Fibroblast of lung (primary cell): ENCODE measurements around the gene AKT1S1. TPM values are rescaled to one million over a fixed set of nuclear protein-coding genes. Genes with fewer than 3 reads are reported as not detected.

Source experiments
- DNase-seq, 2 donors: peaks; one replicate each; pipeline versions ENCODE4 v3.0.0 to v3.0.0-alpha.2; 2010; ENCODE audit warnings: low read depth in 2 of 2
- H2AFZ ChIP-seq: 2 replicates; pipeline ENCODE4 v1.5.1; 2012; ENCODE audit warnings: low read length, control low read depth, inconsistent platforms
- H3K27ac ChIP-seq: 2 replicates; pipeline ENCODE4 v1.5.1; 2011; ENCODE audit warnings: low read length, control low read depth; ENCODE audit not compliant: insufficient read depth
- H3K27me3 ChIP-seq: 2 replicates; pipeline ENCODE4 v1.5.1; 2011; ENCODE audit warnings: mild to moderate bottlenecking, low read length; ENCODE audit not compliant: control insufficient read depth, insufficient read depth
- H3K36me3 ChIP-seq: 2 replicates; pipeline ENCODE4 v1.5.1; 2011; ENCODE audit warnings: low read length; ENCODE audit not compliant: control insufficient read depth, insufficient read depth
- H3K4me1 ChIP-seq: 2 replicates; pipeline ENCODE4 v1.5.1; 2011; ENCODE audit warnings: low read length; ENCODE audit not compliant: control insufficient read depth, insufficient read depth; ENCODE audit errors: extremely low read depth
- H3K4me2 ChIP-seq: 2 replicates; pipeline ENCODE4 v1.5.1; 2011; ENCODE audit warnings: low read length, control low read depth; ENCODE audit not compliant: insufficient read depth; ENCODE audit errors: extremely low read depth
- H3K4me3 ChIP-seq, 4 experiments: fragments of 200-600 bp in 1 of 4; sonication (generic) in 1 of 4; replicated peaks in 1 of 4; 2 replicates each; pipeline ENCODE4 v1.5.1; 2011 to 2016; ENCODE audit warnings: low read length in 4 of 4, low read depth in 3 of 4, mild to moderate bottlenecking in 3 of 4, control low read depth in 2 of 4, inconsistent platforms in 1 of 4, mixed read lengths in 1 of 4; ENCODE audit not compliant: insufficient read depth in 1 of 4; ENCODE audit errors: control extremely low read depth in 1 of 4
- H3K79me2 ChIP-seq: 2 replicates; pipeline ENCODE4 v1.5.1; 2012; ENCODE audit warnings: mild to moderate bottlenecking, low read length, inconsistent platforms; ENCODE audit not compliant: control insufficient read depth, insufficient read depth
- H3K9ac ChIP-seq: 2 replicates; pipeline ENCODE4 v1.5.1; 2011; ENCODE audit warnings: mild to moderate bottlenecking, low read length, control low read depth; ENCODE audit not compliant: insufficient read depth
- H3K9me3 ChIP-seq: 2 replicates; pipeline ENCODE4 v1.5.1; 2012; ENCODE audit warnings: low read depth, low read length; ENCODE audit not compliant: control insufficient read depth, insufficient read depth
- H4K20me1 ChIP-seq: 2 replicates; pipeline ENCODE4 v1.5.1; 2011; ENCODE audit warnings: low read length; ENCODE audit not compliant: control insufficient read depth, insufficient read depth; ENCODE audit errors: extremely low read depth
- EZH2 ChIP-seq: IDR thresholded peaks from 2 replicates; pipeline ENCODE4 v1.5.1; 2012; ENCODE audit warnings: low read length, control low read depth, mild to moderate bottlenecking; ENCODE audit errors: missing control alignments
- polyA plus RNA-seq, 2 donors: library from polyadenylated mRNA; depleted of rRNA in 1 of 2; stranded (reverse) in 1 of 2; unstranded in 1 of 2; fragments of >200 nt; gene quantifications; 2 replicates each; pipeline ENCODE4 v1.2.1, GENCODE V29; 2011 to 2012; ENCODE audit warnings: missing spikeins in 1 of 2
- total RNA-seq: library from RNA; depleted of rRNA; stranded (reverse); fragments of >200 nt; gene quantifications from 2 replicates; pipeline ENCODE4 v1.2.1, GENCODE V29; 2014
- TF ChIP-seq, protein P1 (sequence below), 2 donors: IDR thresholded peaks in 1 of 2; conservative IDR thresholded peaks in 1 of 2; 1 replicate in 1 of 2; 2 replicates in 1 of 2; pipeline ENCODE4 v1.5.1; 2011 to 2012; ENCODE audit warnings: low read length in 2 of 2, control low read depth in 1 of 2, inconsistent platforms in 1 of 2, low read depth in 1 of 2, mild to moderate bottlenecking in 1 of 2

AKT1S1 gene
- total and polyA plus RNA-seq, 2 donors (not counting 1 experiment from before 2014, with no cell fraction given), result 12.2 to 37.4 TPM

DNA sequence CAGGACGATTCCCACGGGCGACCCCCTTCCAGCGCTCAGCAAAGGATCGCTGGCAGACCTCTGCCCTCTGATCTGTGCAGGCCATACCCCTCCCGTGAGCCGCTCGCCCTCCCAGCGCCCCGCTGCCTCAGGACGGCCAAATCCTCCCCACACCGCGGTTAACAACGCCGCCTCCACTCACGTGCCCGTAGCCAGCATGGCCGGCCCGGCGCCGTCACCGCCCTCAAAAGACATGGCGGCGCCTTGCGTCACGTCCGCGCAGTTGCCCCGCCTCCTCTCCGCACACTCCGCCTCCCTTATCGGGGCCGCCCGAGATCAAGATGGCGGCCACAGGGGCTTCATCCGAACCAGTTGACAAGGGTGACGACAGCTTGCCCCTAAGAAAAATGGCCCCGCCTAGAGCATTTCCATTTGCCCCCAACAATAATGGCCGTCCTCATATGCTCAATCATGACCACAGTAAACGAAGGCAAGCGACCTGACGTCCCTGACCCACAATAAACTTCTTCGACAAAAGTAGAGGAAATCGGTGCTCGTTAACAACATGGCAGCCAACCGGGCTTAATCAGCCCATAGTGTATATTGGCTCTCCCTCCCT lies 634 bp downstream of the AKT1S1 start:
- H3K27me3 ChIP-seq, result no peaks in the 10 kb centered on the region
- DNase-seq, result peak; percentile 98 to 99
- H3K4me3 ChIP-seq, result peak overlapping the region; percentile 81 to 94 (median 86)
- H3K36me3 ChIP-seq, result peaks cover 21% of the 10 kb centered on the region
- peaks cover 22% of the 10 kb centered on the region for H3K79me2 ChIP-seq
- peak overlapping the region; percentile 80 for H3K4me2 ChIP-seq
- H3K9me3 ChIP-seq, result no peaks in the 10 kb centered on the region
- peaks cover 4% of the 10 kb centered on the region for H3K4me1 ChIP-seq
- peak overlapping the region; percentile 95 for H3K9ac ChIP-seq
- TF ChIP-seq, protein P1, sequence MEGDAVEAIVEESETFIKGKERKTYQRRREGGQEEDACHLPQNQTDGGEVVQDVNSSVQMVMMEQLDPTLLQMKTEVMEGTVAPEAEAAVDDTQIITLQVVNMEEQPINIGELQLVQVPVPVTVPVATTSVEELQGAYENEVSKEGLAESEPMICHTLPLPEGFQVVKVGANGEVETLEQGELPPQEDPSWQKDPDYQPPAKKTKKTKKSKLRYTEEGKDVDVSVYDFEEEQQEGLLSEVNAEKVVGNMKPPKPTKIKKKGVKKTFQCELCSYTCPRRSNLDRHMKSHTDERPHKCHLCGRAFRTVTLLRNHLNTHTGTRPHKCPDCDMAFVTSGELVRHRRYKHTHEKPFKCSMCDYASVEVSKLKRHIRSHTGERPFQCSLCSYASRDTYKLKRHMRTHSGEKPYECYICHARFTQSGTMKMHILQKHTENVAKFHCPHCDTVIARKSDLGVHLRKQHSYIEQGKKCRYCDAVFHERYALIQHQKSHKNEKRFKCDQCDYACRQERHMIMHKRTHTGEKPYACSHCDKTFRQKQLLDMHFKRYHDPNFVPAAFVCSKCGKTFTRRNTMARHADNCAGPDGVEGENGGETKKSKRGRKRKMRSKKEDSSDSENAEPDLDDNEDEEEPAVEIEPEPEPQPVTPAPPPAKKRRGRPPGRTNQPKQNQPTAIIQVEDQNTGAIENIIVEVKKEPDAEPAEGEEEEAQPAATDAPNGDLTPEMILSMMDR (conservative IDR thresholded peaks at IDR 0.05 in 1 of 2, IDR thresholded peaks at IDR 0.05 in 1 of 2; ENCODE audit: low read depth in 1 of 2, low read length in 2 of 2), result no peak
- no peak for TF ChIP-seq EZH2
- H2AFZ ChIP-seq, result peak overlapping the region; percentile 87
- H4K20me1 ChIP-seq, result no peaks in the 10 kb centered on the region
- H3K27ac ChIP-seq, result peak overlapping the region; percentile 94

DNA sequence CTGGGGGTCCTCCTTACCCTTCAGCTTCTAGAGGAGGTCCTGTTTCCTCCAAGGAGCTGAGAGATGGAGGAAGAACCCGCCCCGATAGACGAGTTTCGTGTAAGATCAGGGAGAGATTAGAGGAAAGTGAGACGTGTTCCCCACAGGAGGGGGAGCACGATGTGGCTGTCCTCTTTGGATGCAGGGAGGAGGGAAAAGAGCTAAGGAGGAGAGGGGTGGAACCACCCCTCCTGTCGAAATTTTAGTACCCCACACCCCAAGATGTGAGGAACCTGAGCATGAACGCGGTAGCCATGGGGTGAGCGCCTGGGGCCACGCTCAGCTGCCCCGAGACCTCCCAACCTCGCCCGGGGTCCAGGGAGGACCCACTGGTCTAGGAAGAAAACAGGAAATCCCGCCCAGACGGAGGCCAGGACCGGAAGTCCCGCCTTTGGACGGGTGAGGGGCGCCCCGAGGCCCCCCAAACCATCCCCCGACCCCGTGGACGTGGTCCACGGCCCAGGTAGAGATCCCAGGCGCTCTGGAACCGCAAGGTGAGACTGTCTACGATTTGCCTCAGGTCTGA lies 1.2 kb downstream of the AKT1S1 start:
- peaks cover 4% of the 10 kb centered on the region for H3K4me1 ChIP-seq
- H3K79me2 ChIP-seq, result peaks cover 22% of the 10 kb centered on the region
- no peaks in the 10 kb centered on the region for H3K9me3 ChIP-seq
- H3K9ac ChIP-seq, result peak overlapping the region; percentile 95
- TF ChIP-seq, protein P1 (conservative IDR thresholded peaks at IDR 0.05 in 1 of 2, IDR thresholded peaks at IDR 0.05 in 1 of 2; ENCODE audit: low read depth in 1 of 2, low read length in 2 of 2), result no peak
- TF ChIP-seq EZH2, result no peak
- peak overlapping the region; percentile 81 to 94 (median 86) for H3K4me3 ChIP-seq
- H3K27ac ChIP-seq, result peak overlapping the region; percentile 94
- peak overlapping the region; percentile 80 for H3K4me2 ChIP-seq
- peak overlapping the region; percentile 33 for H2AFZ ChIP-seq
- no peaks in the 10 kb centered on the region for H3K27me3 ChIP-seq
- H3K36me3 ChIP-seq, result peaks cover 15% of the 10 kb centered on the region
- no peaks in the 10 kb centered on the region for H4K20me1 ChIP-seq
- DNase-seq, result peak in 1 of 2 donors; percentile 55

DNA sequence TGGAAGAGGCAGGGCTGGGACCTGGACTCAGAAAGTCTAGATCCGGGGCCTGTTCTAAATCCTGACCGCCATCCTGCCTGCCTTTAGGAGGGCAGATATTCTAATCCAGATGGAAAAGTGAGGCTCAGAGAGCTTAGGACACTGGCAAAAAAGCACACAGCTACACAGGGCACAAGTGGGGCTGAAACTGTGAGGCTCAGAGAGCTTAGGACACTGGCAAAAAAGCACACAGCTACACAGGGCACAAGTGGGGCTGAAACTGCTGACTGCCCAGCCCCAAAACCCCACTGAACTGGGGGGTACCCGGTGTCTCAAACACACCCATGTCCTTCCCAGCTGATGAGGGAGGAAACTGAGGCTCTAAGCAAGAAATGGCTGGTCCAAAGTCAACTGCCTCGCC lies 2.0 kb downstream of the AKT1S1 start:
- no peak for DNase-seq
- Histone ChIP-seq H4K20me1 (no peaks in the 10 kb centered on the region), H2AFZ (no peak overlapping the region), H3K9me3 (no peaks in the 10 kb centered on the region), H3K79me2 (peaks cover 22% of the 10 kb centered on the region), H3K4me2 (peak overlapping the region; percentile 80), H3K4me1 (peaks cover 7% of the 10 kb centered on the region), H3K27me3 (no peaks in the 10 kb centered on the region), H3K27ac (peak overlapping the region; percentile 94), H3K9ac (no peak overlapping the region), H3K36me3 (peaks cover 8% of the 10 kb centered on the region), H3K4me3 (peak overlapping the region; percentile 81 to 94 (median 86))
- no peak for TF ChIP-seq EZH2
- TF ChIP-seq, protein P1 (conservative IDR thresholded peaks at IDR 0.05 in 1 of 2, IDR thresholded peaks at IDR 0.05 in 1 of 2; ENCODE audit: low read depth in 1 of 2, low read length in 2 of 2), result no peak
